Erythroblast (primary cell): ENCODE results near the gene RBM48.
"Not testable (repeated sequence)": the region's sequence is repeated elsewhere in the genome, so short reads cannot be mapped to it uniquely, and the experiment has no call there.

Experiments used
- GATA1 ChIP-seq: IDR thresholded peaks from 2 replicates; pipeline ENCODE4 v1.6.1; 2011; ENCODE audit warnings: low read depth, mild to moderate bottlenecking, control low read depth, low read length, moderate library complexity
- POLR2A ChIP-seq: IDR thresholded peaks from 2 replicates; pipeline ENCODE4 v1.6.1; 2011; ENCODE audit warnings: mild to moderate bottlenecking, low read length

GRCh38 chr7:92545116-92545515 is 16.5 kb downstream of the RBM48 start:
- not testable (repeated sequence) for TF ChIP-seq POLR2A, GATA1
